GM12872 (cell line): Measurements from ENCODE around the gene NXN.

Experiments
- TF ChIP-seq, protein P1 (sequence below): IDR thresholded peaks from 3 replicates; pipeline ENCODE4 v1.5.1; 2011; ENCODE audit warnings: low read depth, mild to moderate bottlenecking, low read length, moderate library complexity; ENCODE audit not compliant: insufficient read depth

Gene NXN

GRCh38 chr17:759964-760363, 219.6 kb downstream of the NXN start:
- TF ChIP-seq, protein P1, sequence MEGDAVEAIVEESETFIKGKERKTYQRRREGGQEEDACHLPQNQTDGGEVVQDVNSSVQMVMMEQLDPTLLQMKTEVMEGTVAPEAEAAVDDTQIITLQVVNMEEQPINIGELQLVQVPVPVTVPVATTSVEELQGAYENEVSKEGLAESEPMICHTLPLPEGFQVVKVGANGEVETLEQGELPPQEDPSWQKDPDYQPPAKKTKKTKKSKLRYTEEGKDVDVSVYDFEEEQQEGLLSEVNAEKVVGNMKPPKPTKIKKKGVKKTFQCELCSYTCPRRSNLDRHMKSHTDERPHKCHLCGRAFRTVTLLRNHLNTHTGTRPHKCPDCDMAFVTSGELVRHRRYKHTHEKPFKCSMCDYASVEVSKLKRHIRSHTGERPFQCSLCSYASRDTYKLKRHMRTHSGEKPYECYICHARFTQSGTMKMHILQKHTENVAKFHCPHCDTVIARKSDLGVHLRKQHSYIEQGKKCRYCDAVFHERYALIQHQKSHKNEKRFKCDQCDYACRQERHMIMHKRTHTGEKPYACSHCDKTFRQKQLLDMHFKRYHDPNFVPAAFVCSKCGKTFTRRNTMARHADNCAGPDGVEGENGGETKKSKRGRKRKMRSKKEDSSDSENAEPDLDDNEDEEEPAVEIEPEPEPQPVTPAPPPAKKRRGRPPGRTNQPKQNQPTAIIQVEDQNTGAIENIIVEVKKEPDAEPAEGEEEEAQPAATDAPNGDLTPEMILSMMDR: no peak

DNA sequence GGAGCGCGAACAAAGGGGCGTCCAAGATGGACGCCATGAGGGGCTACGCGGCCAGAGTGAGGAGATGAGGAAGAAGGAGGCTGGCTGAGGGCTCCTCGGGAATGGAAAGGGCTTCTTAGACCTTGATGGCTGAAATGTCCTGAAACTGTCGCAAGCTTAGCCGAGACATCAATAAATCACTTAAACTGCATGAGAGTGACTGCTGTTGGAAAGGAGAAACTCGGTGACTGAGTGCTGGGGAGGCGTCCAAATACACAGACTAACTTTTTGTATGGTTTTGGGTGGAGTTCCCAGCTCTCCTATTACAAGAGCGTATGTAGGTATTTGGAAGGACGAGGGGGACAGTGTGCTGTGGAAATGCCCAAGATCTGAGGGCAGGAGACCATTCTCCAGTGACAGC, 226.2 kb downstream of the NXN start:
- TF ChIP-seq, protein P1: no peak

DNA sequence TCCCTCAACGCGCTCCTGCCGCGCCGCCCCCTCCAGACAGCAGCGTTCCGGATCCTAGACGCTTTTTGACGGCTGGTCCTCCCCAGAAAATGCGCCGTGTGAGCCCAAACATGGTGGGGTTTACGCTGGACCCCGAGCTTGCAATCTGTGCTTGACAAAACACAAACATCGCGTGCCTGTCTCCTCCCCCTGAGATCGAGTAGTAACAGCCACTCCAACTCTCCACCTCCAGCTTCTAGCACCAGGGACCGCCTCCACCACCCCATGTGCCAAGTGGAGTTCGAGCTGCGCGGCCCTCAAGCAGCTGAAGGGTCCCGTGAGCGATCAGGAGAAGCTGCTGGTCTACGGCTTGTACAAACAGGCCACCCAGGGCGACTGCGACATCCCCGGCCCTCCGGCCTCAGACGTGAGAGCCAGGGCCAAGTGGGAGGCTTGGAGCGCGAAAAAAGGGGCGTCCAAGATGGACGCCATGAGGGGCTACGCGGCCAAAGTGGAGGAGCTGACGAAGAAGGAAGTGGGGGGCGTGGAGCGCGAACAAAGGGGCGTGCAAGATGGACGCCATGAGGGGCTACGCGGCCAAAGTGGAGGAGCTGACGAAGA, 226.9 kb downstream of the NXN start:
- TF ChIP-seq, protein P1: no peak

DNA sequence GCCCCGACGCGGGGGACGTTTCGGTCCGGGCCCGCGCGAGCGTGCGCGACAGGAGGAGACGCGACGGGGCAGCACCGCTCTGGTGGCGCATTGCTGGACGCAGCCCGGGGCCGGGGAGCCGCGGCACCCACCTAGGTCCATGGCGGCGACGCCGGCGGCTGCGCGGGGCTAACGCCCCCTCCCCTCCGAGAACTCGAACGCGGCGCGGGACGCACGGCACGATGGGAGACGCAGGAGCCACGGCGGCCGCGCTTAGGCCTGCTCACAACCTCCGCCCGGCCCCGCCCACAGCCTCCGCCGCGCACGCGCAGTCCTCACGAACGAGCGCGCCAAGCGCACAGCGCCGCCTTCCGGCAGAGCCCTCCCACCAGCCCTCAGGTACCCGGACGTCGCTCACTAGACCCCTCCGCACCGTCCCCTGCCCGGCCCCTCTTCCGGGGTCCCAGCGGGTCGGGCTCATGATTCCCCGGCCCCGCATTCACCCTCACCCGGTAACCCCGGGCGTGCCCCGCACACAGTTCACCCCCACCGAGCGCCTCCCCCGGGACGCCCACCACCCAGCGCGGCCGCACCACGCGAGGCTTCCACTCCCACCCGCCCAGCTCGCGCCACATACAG, 227.5 kb downstream of the NXN start, which contains the start of gene GEMIN4:
GEMIN4 (minus strand) TSS at position 263 of the 618 bp plus-strand sequence; CDS start at position 141, 122 bp downstream.
- TF ChIP-seq, protein P1: peak; percentile 98

DNA sequence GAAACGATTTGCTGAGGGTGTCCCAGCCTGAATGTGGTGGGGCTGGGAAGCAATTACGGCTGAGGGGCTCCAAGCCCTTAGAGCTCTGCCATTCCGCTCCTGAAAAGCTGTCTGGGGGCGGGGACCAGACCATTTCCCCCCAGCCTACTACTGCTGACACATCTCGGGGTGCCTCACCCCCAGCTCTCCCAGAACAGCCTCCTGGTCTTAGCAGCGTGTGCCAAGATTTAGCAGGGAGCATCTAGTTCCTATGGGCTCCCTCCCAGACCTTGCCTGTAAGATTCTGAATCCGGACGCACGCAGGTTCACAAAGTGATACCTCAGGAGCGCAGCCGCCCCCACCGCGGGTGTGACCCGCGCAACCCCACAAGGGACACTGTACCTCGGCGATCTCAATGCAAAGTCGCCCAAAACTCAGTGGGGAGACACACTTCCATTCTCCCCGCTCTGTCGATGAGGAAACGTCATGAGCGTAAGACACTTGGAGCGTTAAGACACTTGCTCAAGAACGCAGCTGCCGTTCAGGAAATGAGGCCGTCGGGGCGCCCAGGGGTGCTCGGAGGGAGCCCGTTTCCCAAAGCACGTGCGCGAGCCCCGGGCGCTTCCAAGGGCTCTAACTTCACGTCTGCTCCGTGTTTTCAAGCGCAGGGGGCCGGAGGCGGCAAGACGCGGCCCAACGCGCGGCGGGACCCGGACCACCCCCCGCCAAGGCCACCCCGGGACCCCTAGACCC, 228.1 kb downstream of the NXN start:
- TF ChIP-seq, protein P1: no peak

- TF ChIP-seq, protein P1: no peak
These were observed 229.0 kb downstream of the NXN start for GRCh38 chr17:750431-751037.
